ENCODE measurements around the gene CHD3.

GRCh38 chr17:7840875-7841274 lies 47.7 kb upstream of the CHD3 start:
- TF ChIP-seq CTCF (conservative IDR thresholded peaks at IDR 0.05; ENCODE audit: low read length) (no peak), EZH2phosphoT487 (IDR thresholded peaks at IDR 0.05; ENCODE audit: borderline replicate concordance) (no peak)

All from Loucy (cell line).